DMS53 (cell line): ENCODE measurements around the gene LUC7L3.
"Not testable (repeated sequence)": the region's sequence is repeated elsewhere in the genome, so short reads cannot be mapped to it uniquely, and the experiment has no call there.

Source experiments
- DNase-seq: peaks from one replicate; lab custom pipeline; 2025; lab: John Stamatoyannopoulos, UW

Gene LUC7L3

DNA sequence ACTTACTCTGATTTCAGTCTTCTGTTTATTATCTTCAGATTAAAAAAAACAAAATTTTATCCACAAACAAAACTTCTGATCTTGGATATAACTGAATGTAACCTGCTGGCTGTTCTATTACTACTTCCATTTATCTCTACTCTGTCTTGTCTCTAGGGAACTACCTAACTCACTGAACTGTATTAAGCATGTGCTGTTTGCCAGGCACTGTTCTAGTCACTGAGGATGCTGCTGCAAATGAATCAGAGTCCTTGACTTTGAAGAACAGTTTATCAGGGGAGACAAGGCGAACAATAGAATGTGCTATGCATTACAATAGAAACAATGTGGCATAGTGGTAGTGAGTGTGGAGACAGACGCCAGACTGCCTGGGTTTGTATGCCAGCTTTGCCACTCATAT lies 9.4 kb upstream of the LUC7L3 start:
- DNase-seq = no peak

GRCh38 chr17:50710650-50711049 lies 8.8 kb upstream of the LUC7L3 start:
- no peak for DNase-seq

GRCh38 chr17:50712641-50713040 lies 6.8 kb upstream of the LUC7L3 start:
- no peak for DNase-seq

DNA sequence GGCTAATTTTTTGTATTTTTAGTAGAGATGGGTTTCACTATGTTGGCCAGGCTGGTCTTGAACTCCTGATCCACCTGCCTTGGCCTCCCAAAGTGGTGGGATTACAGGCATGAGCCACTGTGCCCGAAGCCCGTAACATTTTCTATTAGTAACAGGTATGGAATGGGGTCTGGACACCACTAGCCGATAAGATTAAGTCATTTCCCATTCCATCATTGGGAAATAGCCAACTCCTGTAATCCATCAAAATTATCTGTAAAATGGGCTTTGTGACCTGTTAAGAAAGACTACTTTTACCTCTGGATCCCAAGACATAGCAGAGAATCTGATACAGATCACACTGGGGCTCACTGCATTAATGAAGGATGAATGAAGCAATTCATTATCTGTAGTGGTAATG lies 3.9 kb upstream of the LUC7L3 start:
- no peak for DNase-seq

- DNase-seq = peak; percentile 49
Observed at GRCh38 chr17:50719924-50720794, 756 bp downstream of the LUC7L3 start.

GRCh38 chr17:50721194-50722010 lies 2.0 kb downstream of the LUC7L3 start:
- no peak for DNase-seq

DNA sequence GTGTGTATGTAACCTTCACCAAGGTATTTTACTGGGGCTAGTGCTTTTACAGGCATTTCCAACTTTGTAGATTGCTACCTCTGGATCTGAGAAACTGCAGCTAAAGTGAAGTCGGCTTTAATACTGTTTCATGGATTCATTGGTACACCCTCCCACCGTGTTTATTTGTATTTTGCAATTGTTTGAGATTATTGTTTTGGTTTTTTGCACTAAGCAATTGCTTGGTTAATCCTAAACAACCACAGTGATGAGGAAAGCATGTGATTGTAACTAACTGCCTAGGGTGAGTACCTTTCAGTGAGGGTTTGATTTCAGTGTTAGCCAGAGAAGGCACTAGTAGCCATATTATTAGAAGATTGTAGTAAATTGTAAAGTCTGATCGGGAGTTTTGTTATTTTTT lies 3.3 kb downstream of the LUC7L3 start:
- DNase-seq = no peak

- not testable (repeated sequence) for DNase-seq
Observed at GRCh38 chr17:50724622-50725021, 5.2 kb downstream of the LUC7L3 start.

DNA sequence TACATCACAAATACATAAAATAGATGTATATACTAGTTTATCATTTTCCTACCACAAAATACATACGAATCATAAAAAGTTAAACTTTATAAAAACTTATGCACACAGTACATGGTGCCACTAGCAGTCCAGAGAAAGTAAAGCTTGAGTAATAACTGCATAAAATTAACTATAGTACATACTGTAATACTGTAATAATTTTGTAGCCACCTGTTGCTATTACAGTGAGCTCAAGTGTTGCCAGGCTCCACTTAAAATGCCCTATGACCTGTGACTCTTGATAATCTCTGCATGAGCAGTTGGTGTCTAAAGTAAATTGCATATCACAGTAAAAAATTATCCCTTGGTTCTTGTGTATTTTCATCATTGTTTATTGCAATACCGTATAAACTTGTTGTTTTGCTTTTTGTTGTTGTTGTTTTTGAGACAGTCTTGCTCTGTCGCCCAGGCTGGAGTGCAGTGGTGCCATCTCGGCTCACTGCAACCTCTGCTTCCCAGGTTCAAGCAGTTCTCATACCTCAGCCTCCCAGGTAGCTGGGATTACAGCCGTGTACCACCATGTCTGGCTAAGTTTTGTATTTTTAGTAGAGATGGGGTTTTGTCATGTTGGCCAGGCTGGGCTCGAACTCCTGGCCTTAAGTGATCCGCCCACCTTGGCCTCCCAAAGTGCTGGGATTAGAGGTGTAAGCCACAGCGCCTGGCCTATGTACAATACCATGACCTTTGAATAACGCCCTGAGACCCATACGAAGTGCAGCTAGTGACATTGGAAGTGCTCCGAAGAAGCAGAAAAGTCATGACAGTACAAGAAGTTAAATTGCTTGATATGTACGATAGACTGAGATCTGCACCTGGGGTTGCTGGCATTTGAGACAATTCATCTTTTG lies 6.6 kb downstream of the LUC7L3 start:
- no peak for DNase-seq

DNA sequence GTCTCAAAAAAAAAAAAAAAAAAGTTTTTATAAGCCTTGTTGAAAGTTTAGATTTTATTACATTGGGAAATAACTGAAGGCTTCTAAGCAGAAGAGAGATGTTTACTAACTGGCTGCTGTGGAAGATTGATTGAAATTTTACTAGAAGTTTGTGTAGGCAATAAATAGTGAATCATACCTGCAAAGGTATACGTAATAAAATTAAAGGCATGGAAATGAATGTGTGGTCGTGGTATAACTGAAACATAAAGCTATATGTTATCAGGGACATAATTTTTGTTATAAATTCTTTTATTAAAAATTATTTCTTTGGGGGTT lies 8.7 kb downstream of the LUC7L3 start:
- no peak for DNase-seq

- no peak for DNase-seq
Observed at GRCh38 chr17:50728881-50729765, 9.7 kb downstream of the LUC7L3 start.

GRCh38 chr17:50731575-50732460 lies 12.4 kb downstream of the LUC7L3 start:
- DNase-seq = no peak

GRCh38 chr17:50735287-50735686 lies 15.9 kb downstream of the LUC7L3 start:
- DNase-seq = no peak

DNA sequence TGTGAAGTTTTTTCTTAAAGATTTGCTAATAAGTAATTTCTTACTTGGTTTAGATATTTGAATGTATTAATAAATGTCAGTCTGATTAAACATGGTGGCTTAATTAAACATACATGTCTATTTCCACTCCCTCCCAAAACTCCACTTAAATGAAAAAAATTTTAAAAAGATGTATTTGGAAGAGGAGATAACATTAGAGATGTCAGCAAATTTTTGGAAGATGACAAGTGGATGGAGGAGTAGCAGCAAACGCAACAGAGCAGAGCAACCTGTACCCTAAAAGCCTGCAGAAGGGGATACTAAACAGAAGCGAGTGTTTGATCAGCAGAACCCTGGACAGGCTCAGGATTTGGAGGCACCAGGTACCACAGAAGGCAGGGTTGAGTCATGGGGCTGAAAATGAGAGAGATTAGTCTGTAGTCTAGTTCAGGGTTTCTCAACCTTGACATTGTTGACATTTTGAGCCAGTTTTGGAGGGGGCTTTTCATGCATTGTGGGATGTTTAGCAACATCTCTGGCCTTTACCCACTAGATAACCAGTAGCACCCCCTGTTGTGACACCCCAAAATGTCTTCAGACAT lies 17.8 kb downstream of the LUC7L3 start:
- DNase-seq = no peak

- no peak for DNase-seq
Observed at GRCh38 chr17:50739098-50739497, 19.7 kb downstream of the LUC7L3 start.

GRCh38 chr17:50745631-50746030 lies 26.2 kb downstream of the LUC7L3 start:
- DNase-seq = no peak

- no peak for DNase-seq
Observed at GRCh38 chr17:50749245-50749644, 29.8 kb downstream of the LUC7L3 start.

DNA sequence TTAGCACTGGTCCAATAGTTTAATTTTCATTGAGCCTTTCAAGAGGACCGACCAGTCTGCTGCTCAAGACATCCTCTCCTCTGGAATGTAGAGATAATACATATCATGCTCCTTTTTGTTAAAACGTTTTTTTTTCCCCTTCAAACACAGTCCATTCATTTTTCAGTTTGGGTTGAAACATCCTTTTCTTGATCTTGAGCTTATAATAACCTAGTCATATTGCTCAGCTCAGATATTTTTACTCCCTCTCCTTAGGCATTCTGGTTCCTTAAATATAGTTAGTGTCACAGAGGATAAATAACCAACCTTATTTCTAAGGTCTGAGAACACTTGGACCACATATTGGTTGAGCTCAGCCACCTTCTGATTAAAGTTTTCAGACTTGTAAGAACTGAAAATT lies 35.1 kb downstream of the LUC7L3 start:
- no peak for DNase-seq

DNA sequence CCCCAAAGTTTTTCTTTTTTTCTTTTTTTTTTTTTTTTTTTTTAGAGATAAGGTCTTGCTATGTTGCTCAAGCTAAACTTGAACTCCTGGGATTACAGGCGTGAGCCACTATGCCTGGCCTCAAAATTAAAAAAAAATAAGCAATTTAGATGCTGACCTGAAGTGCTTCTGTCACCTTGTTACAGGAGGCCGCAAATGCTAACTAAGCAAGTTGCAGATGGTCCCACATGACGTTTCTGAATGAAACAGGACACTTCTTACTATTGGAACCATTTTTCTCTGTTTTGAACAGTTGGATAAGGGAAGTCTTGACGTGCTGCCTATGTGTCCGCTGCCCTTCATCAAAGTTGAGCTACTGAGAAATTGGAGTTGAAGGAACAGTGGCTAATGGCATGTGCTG lies 39.1 kb downstream of the LUC7L3 start:
- DNase-seq = peak; percentile 49

DNA sequence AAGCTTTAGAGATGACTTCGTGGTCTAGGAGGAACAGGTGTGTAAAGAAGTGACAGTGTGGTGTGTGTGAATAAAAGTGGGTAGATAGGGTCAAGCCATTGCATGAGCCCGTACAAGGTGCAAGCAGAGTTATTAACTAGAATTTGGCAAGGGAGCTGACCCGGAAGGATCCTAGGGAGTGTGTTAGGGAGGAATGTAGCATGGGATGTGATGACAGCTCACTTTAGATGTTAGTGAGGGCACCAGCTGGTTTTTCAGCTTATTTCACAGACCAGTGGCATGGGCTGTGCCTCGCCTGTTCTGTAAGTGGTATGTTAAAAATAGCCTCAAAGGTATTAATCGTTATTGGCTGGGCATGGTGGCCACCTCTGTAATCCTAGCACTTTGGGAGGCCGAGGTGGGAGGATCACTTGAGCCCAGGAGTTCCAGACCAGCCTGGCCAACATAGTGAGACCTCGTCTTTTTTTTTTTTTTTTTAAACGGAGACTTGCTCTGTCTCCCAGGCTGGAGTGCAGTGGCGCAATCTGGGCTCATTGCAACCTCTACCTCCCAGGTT lies 39.7 kb downstream of the LUC7L3 start:
- peak; percentile 48 for DNase-seq
